Inflammatory macrophage treated with lipopolysaccharide for 1 hour (primary cell): Measurements from ENCODE around the gene HTR5A.
"Not testable (repeated sequence)": the region's sequence is repeated elsewhere in the genome, so short reads cannot be mapped to it uniquely, and the experiment has no call there.

Experiments used
- DNase-seq, 2 donors: peaks; one replicate each; pipeline ENCODE4 v3.0.0-alpha.2; 2020 to 2022

The HTR5A gene

GRCh38 chr7:155069992-155070751 lies at the start of gene HTR5A:
Gene HTR5A (plus strand): TSS chr7:155070324. CDS start chr7:155070900, 576 bp downstream.
- DNase-seq, result peak; percentile 66 to 75

DNA sequence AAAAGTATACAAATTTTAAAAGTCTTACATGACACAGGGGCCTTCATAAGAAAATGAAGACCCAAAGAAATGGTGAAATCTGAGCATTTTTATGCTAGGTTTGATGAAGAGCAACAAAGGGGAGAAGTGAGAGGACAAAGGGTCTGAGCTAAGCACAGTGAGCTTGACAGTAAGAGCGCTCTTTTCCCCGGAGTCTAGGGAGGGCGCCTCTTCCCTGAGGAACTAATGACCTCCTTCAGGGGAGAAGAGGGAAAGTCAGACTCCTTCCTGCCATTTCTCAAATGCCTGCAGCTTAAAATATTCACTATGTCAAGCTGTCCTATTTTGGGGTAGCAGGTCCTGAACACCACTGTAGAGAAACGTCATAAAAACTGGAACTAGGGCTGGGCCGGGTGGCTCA lies 49.1 kb upstream of the HTR5A start:
- DNase-seq, result no peak

- DNase-seq, result peak in 1 of 2 donors; percentile 0
These were observed 48.4 kb upstream of the HTR5A start for GRCh38 chr7:155021699-155022145.

DNA sequence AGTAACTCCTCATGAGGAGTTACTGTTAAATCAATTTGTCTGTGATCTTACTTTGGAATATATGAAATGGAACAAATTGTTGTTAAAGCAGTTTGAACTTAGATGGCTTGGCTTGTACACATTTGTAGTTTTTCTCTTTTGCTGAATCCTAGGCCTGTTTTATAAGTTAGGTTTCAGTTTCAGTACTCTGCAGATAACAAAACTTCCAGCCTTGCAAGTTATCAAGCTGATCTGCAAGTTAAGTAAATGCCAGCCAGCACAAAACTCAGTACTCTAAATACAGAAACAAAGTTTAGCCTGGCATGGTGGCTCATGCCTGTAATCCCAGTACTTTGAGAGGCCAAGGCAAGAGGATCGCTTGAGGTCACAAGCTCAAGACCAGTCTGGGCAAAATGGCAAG lies 42.2 kb upstream of the HTR5A start:
- no peak for DNase-seq

- no peak for DNase-seq
These were observed 37.1 kb upstream of the HTR5A start for GRCh38 chr7:155032978-155033377.

DNA sequence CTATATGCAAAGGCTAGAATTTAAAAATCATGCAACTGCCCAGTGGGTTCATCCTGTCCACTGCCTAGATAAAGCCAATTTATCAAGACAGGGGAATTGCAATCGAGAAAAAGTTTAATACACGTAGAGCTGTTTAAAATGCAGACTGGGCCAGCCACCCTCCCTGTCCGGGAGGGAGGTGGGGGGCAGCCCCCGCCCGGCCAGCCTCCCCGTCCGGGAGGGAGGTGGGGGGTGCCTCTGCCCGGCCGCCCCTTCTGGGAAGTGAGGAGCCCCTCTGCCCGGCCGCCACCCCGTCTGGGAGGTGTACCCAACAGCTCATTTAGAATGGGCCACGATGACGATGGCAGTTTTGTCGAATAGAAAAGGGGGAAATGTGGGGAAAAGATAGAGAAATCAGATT lies 35.6 kb upstream of the HTR5A start:
- DNase-seq, result not testable (repeated sequence)

DNA sequence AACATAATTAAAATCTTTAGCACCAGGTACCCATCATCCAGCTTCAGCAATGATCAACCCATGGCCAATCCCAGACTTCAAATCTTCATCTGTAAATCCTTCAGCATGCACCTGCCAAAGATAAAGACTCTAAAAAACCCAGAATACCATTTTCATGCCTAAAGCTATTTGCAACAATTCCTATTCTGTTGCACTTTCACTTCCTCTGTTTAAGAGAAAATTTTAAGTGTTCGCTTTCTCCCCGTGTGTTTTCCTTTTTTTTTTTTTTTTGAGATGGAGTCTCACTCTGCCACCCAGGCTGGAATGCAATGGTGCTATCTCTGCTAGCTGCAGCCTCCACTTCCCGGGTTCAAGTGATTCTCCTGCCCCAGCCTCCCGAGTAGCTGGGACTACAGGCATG lies 31.8 kb upstream of the HTR5A start:
- DNase-seq, result no peak

DNA sequence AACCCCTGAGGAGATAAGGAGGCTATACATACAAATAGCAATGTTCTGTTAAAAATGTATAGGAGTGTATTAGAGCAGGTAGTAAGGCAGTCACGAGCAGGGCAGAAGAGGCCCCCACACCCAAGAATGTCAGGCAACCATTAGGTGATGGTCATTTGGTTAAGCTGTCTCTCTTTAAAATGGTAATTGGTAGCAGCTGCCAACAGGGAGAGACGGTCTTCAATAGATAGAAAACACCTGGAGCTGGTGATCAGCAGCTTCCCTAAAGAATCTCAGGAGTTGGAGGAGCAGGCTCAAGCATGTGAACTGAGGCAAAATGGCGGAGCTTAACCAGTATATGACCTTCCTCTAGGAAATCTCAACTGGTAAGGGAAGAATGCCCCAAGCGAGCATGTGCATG lies 26.4 kb upstream of the HTR5A start:
- no peak for DNase-seq

GRCh38 chr7:155048006-155048405 lies 22.1 kb upstream of the HTR5A start:
- no peak for DNase-seq

DNA sequence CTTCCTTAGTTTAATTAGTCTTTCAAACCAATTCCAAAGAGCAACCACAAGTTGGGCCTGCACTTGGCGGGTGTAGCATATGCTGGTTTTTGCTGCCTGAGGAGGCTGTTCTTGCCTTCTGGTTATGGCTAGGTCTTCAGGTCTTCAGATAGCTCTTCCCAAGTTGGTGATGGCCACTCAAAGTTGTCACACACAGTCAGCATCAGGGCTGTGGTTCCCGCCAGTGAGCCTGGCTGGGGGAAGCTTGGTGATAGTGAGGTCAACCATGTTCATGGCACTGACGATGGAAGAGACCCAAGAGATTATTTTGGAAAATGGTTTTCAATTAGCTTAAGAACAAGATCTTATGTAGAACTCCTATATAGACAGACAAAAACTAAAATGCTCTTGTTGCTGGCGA lies 18.8 kb upstream of the HTR5A start:
- no peak for DNase-seq

- DNase-seq, result no peak
These were observed 17.1 kb upstream of the HTR5A start for GRCh38 chr7:155053002-155053401.

DNA sequence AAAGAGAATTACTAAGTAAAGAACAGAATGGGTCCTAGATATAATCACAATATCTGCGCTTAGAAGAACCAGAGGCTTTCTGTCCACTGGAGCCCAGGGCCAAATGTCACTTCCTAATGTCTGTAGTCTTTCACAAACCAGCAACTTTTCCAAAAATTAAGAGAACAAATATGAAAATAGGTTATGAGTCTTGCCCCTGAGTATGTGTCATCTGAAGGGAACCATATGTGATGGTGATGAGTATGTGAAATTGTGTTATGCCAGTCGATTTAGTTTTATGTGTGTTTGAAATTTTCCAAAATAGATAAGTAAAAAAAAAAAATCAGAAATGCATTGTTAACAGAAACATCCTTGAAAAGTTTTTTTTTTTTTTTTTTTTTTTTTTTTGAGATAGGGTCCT lies 15.4 kb upstream of the HTR5A start:
- DNase-seq, result no peak

DNA sequence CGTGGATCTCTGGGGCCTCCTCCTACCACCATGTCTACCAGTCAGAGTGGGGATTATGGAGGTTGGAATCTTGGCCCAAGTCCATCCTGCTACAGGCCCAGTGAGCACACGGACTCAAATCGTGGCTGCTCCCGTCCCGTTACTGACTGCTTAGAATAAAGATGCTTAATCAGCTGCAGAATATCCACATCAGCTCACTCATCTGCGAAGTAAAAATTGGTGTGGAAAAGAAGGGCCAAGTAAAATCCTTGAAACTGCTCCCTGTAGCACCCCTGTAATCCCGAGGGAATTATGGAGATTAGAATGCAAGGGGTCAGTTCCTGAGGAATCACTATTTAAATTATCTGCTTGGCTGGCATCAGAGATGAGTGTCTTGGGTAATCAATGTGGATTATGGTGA lies 13.0 kb upstream of the HTR5A start:
- no peak for DNase-seq

DNA sequence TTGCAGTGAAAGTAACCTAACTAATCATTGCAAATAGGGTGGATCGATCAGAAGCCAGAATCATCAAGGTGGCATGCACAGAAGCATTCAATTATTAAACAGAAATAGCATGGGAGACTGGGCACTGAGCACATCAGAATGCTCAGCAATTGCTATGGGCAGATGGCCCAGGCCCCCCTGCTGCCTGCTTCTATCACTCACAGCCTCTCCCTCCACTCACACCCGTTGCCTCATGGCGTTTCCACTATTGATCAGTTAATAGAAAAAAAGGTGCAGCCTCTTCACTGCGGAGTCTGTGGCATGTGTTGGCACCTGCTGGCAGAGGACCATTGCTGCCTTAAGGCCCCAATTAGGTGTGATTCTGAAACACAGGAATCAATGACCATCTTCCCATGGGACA lies 11.2 kb upstream of the HTR5A start:
- no peak for DNase-seq

- DNase-seq, result no peak
These were observed 10.4 kb upstream of the HTR5A start for GRCh38 chr7:155059703-155060102.

DNA sequence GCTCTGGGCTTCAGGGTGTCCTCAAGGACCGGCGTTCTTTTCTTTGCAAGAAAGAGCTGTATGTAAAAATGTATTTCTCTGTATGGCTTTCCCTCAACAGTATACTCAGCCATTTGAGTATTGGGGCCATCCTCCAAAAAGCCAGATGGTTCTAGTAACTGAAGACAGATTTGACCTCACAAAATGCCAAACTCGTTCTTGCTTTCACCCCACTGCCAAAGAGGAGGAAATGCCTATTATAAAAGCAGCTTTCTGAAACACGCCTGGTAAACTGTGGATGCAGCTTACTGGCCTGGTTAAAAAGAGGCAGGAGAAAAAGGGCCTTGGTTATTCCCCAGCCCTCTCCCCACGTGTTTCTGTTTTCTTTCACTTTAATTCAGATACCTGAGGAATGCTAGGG lies 7.7 kb upstream of the HTR5A start:
- no peak for DNase-seq

DNA sequence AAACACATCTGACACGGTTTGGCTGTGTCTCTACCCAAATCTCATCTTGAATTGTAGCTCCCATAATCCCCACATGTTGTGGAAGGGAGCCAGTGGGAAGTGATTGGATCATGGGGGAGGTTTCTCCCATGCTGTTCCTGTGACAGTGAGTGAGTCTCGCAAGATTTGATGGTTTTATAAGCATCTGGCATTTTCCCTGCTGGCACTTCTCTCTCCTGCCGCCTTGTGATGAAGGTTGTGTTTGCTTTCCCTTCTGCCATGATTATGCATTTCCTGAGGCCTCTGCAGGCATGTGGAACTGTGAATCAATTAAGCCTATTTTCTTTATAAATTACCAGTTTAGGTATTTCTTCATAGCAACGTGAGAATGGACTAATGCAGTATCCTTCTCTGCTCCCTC lies 5.9 kb upstream of the HTR5A start:
- DNase-seq, result no peak

- DNase-seq, result no peak
These were observed 3.6 kb upstream of the HTR5A start for GRCh38 chr7:155066417-155066950.

DNA sequence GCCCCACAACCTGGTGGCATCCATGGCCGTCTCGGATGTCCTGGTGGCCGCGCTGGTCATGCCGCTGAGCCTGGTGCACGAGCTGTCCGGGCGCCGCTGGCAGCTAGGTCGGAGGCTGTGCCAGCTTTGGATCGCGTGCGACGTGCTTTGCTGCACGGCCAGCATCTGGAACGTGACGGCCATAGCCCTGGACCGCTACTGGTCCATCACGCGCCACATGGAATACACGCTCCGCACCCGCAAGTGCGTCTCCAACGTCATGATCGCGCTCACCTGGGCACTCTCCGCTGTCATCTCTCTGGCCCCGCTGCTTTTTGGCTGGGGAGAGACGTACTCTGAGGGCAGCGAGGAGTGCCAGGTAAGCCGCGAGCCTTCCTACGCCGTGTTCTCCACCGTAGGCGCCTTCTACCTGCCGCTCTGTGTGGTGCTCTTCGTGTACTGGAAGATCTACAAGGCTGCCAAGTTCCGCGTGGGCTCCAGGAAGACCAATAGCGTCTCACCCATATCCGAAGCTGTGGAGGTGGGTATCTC lies 1.1 kb downstream of the HTR5A start:
- no peak for DNase-seq

DNA sequence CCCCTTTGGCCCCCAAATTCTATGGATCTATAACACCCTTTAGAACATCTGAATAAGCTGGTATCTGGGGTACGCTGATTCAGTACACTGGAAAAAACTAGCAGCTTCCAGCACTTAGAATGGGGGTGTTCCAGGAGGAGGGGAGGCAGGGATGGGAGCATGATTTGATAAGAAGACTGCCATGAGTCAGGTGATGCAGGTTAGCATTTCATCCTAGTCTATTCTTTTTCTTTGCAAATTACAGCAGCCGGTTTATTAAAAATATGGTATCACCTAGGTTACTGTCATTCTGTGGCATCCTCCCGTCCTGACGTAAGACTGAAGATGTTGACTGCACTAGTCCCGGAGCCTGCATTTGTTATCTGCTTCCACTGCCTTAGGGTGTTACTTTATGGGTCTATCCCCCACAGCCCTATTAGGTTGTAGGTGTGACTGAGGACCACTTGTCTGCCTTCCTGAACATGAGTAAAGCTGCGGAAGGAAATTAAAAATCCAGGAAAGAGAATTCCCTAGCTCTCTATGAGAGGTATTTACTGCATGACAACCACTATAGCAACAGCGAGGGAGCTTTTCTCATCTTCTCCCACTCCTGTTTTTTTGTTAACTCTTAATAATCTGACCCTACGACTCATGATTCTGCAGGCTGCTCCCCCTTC lies 1.9 kb downstream of the HTR5A start:
- DNase-seq, result no peak

- DNase-seq, result no peak
These were observed 3.8 kb downstream of the HTR5A start for GRCh38 chr7:155073922-155074321.

DNA sequence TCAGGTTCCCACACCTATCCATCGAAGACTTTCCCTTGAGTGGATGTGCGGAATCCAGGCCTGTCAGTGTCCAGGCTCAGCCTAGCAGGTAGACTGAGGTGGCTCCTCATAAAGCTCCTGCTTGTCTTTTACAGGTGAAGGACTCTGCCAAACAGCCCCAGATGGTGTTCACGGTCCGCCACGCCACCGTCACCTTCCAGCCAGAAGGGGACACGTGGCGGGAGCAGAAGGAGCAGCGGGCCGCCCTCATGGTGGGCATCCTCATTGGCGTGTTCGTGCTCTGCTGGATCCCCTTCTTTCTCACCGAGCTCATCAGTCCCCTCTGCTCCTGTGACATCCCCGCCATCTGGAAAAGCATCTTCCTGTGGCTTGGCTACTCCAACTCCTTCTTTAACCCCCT lies 13.9 kb downstream of the HTR5A start:
- no peak for DNase-seq

- DNase-seq, result no peak
These were observed 14.8 kb downstream of the HTR5A start for GRCh38 chr7:155084969-155085368.

DNA sequence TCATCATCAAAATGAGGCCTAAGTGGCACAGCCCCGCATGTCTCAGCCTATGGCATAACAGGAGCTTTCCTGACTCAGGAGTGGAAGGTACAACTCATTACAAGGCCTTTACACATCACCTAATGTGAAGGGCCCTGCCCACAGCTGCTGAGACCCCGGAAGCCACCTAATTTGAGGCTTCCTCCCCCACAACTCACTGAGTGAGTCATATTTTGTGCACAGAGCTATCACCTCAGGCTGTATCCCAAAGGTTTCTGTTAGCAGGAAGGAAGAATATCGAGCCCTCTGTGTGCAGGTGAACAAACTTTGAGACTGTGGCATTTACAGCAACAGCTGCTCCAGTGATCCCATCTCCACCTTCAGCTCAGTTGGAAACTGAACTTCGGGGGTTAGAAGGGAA lies 20.6 kb downstream of the HTR5A start:
- DNase-seq, result no peak
